ENCODE results near the gene GPR84.

DNA sequence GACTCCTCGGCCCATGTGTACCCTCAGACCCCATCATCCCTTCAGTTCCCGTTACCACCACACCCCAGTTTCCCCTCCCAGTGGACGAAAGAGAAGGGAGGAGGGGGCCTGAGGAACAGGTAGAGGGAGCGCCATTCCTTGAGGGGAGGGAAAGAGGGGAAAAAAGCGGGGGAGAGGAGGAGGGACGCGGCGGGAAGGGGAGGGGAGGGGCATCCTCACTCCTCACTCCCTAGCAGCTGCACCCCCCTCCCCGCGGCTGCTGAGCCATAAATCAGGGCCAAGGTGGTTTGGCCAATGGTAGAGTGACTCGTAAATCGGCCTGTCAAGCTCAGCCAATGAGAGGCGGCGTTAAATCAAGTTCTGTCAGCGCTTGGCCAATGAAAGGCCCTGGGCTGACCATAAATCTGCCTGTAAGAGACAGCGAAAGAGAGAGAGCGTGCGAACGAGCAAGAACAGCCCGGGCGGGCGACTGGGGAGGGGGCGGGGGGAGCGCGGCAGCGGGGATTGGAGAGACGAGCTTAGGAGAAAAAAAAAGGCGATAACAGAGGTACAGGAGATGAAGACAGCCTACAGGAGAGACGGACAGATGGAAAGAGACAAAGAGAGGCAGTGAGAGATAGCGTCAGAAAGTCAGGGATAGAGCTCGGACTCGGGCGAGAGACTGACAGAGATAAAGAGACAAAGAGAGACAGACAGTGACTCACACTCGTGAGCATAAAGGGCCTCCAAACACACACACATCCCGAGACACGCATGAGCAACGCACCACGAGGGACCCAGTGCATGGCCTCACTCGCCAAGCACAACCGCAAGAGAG lies 5.1 kb downstream of the GPR84 start:
- TF ChIP-seq GATA2 (IDR thresholded peaks at IDR 0.05; ENCODE audit: low read depth, low read length) (no peak), GATA3 (IDR thresholded peaks at IDR 0.05; ENCODE audit: low read depth, low read length) (no peak)

All from SH-SY5Y (cell line).